IMR-90 (cell line): Measurements from ENCODE around the gene NOL6. TPM values are rescaled to one million over a fixed set of nuclear protein-coding genes. Genes with fewer than 3 reads are reported as not detected.

Experiments
- ATAC-seq: fragments of 200-7000 bp; cut with Tn5 transposase; 2 replicates; pipeline ENCODE4 v1.9.1; 2020; ENCODE audit warnings: low read depth, mild to moderate bottlenecking, moderate library complexity
- BruUV-seq: library from RNA; stranded (reverse); fragments of 400-500 nt; replicated peaks from 2 replicates; lab custom pipeline; 2021; lab: Mats Ljungman, UMichigan
- CTCF ChIA-PET: fragments of 300-600 bp; formaldehyde crosslinking; extraction: SDS; loops from one replicate; lab custom pipeline; 2021; ENCODE audit warnings: antibody characterized with exemption; lab: Yijun Ruan, JAX
- POLR2A ChIA-PET: fragments of 300-600 bp; sonication (Branson Sonifier 250); formaldehyde crosslinking; loops from one replicate; lab custom pipeline; 2022; ENCODE audit warnings: antibody characterized with exemption; ENCODE audit not compliant: unreplicated experiment; lab: Charles Lee
- DNase-seq: peaks from one replicate; pipeline ENCODE4 v3.0.0; 2013
- H2AFZ ChIP-seq: replicated peaks from 2 replicates; pipeline ENCODE3; 2013; ENCODE audit warnings: low read length, mild to moderate bottlenecking; ENCODE audit not compliant: poor library complexity
- H2AK5ac ChIP-seq: 2 replicates; pipeline ENCODE4 v1.6.1; 2013; ENCODE audit warnings: low read depth, low read length, inconsistent platforms
- H2AK9ac ChIP-seq: replicated peaks from 2 replicates; pipeline ENCODE3; 2013; ENCODE audit warnings: mild to moderate bottlenecking, low read depth, low read length, moderate library complexity; ENCODE audit not compliant: poor library complexity
- H2BK120ac ChIP-seq: 2 replicates; pipeline ENCODE4 v1.6.1; 2013; ENCODE audit warnings: low read depth, low read length, inconsistent platforms
- H2BK15ac ChIP-seq: 3 replicates; pipeline ENCODE4 v1.6.1; 2013; ENCODE audit warnings: low read depth, low read length, inconsistent platforms
- H2BK20ac ChIP-seq: 2 replicates; pipeline ENCODE4 v1.6.1; 2013; ENCODE audit warnings: low read depth, mild to moderate bottlenecking, inconsistent platforms, low read length, moderate library complexity
- H2BK5ac ChIP-seq: 2 replicates; pipeline ENCODE4 v1.6.1; 2013; ENCODE audit warnings: mild to moderate bottlenecking, low read depth, low read length, inconsistent platforms; ENCODE audit not compliant: poor library complexity, severe bottlenecking
- H3K14ac ChIP-seq: replicated peaks from 2 replicates; pipeline ENCODE4 v1.6.1; 2013; ENCODE audit warnings: low read depth, low read length, inconsistent platforms
- H3K18ac ChIP-seq: 2 replicates; pipeline ENCODE4 v1.6.1; 2013; ENCODE audit warnings: low read depth, low read length, control low read depth
- H3K23ac ChIP-seq: 2 replicates; pipeline ENCODE4 v1.6.1; 2013; ENCODE audit warnings: low read depth, low read length, inconsistent platforms
- H3K27ac ChIP-seq: 2 replicates; pipeline ENCODE4 v1.5.1; 2013; ENCODE audit warnings: mild to moderate bottlenecking, control low read depth, low read length; ENCODE audit not compliant: insufficient read depth
- H3K27me3 ChIP-seq: 2 replicates; pipeline ENCODE4 v1.6.1; 2013; ENCODE audit warnings: low read length; ENCODE audit not compliant: control insufficient read depth, insufficient read depth
- H3K36me3 ChIP-seq: 2 replicates; pipeline ENCODE4 v1.6.1; 2013; ENCODE audit warnings: low read length, mixed read lengths; ENCODE audit not compliant: control insufficient read depth, insufficient read depth
- H3K4ac ChIP-seq: 2 replicates; pipeline ENCODE4 v1.6.1; 2013; ENCODE audit warnings: low read depth, low read length, inconsistent platforms
- H3K4me1 ChIP-seq: 2 replicates; pipeline ENCODE4 v1.6.1; 2013; ENCODE audit warnings: low read length, mixed read lengths; ENCODE audit not compliant: control insufficient read depth, insufficient read depth
- H3K4me2 ChIP-seq: 2 replicates; pipeline ENCODE4 v1.6.1; 2013; ENCODE audit warnings: low read depth, mild to moderate bottlenecking, control low read depth, low read length, moderate library complexity
- H3K4me3 ChIP-seq: 2 replicates; pipeline ENCODE4 v1.5.1; 2013; ENCODE audit warnings: low read depth, mild to moderate bottlenecking, control low read depth, low read length, moderate library complexity; ENCODE audit not compliant: insufficient read depth
- H3K56ac ChIP-seq: 2 replicates; pipeline ENCODE4 v1.6.1; 2013; ENCODE audit warnings: low read length, inconsistent platforms; ENCODE audit not compliant: insufficient read depth; ENCODE audit errors: extremely low read depth
- H3K79me1 ChIP-seq, 2 experiments: 2 replicates each; pipeline ENCODE4 v1.6.1; 2013; ENCODE audit warnings: low read length in 2 of 2, inconsistent platforms in 1 of 2, low read depth in 1 of 2
- H3K9ac ChIP-seq: 2 replicates; pipeline ENCODE4 v1.6.1; 2013; ENCODE audit warnings: low read depth, low read length, control low read depth
- H3K9me1 ChIP-seq: 2 replicates; pipeline ENCODE4 v1.6.1; 2013; ENCODE audit warnings: low read length, inconsistent platforms; ENCODE audit not compliant: insufficient read depth
- H3K9me3 ChIP-seq: 2 replicates; pipeline ENCODE4 v1.6.1; 2013; ENCODE audit warnings: low read length; ENCODE audit not compliant: control insufficient read depth, insufficient read depth
- H4K20me1 ChIP-seq: 2 replicates; pipeline ENCODE4 v1.6.1; 2013; ENCODE audit warnings: low read length, inconsistent platforms; ENCODE audit not compliant: insufficient read depth
- H4K5ac ChIP-seq: 2 replicates; pipeline ENCODE4 v1.6.1; 2013; ENCODE audit warnings: mild to moderate bottlenecking, low read depth, low read length, control low read depth
- H4K8ac ChIP-seq, 2 experiments: 2 replicates each; pipeline ENCODE4 v1.6.1; 2013; ENCODE audit warnings: low read depth in 2 of 2, low read length in 2 of 2, control low read depth in 1 of 2, inconsistent platforms in 1 of 2
- H4K91ac ChIP-seq: 2 replicates; pipeline ENCODE4 v1.6.1; 2013; ENCODE audit warnings: low read depth, low read length, inconsistent platforms; ENCODE audit not compliant: insufficient read depth
- BHLHE40 ChIP-seq: fragments of 150-350 bp; IDR thresholded peaks from 2 replicates; pipeline ENCODE4 v1.6.1; 2016; ENCODE audit warnings: mild to moderate bottlenecking, low read depth, low read length
- CEBPB ChIP-seq: IDR thresholded peaks from 2 replicates; pipeline ENCODE4 v1.6.1; 2012; ENCODE audit warnings: low read depth, low read length, improper control_type of control experiment
- CHD1 ChIP-seq: IDR thresholded peaks from 2 replicates; pipeline ENCODE4 v1.6.1; 2012; ENCODE audit warnings: low read depth, low read length, improper control_type of control experiment
- ELK1 ChIP-seq: fragments of 150-350 bp; IDR thresholded peaks from 2 replicates; pipeline ENCODE4 v1.6.1; 2016; ENCODE audit warnings: low read depth, mild to moderate bottlenecking, low read length, moderate library complexity, borderline replicate concordance
- FOS ChIP-seq: fragments of 150-350 bp; IDR thresholded peaks from 2 replicates; pipeline ENCODE4 v1.6.1; 2016; ENCODE audit warnings: low read depth, low read length
- MAFK ChIP-seq: IDR thresholded peaks from 2 replicates; pipeline ENCODE4 v1.6.1; 2012; ENCODE audit warnings: low read depth, low read length, improper control_type of control experiment
- MAZ ChIP-seq: IDR thresholded peaks from 2 replicates; pipeline ENCODE4 v1.6.1; 2012; ENCODE audit warnings: low read depth, mild to moderate bottlenecking, low read length, improper control_type of control experiment, moderate library complexity, borderline replicate concordance
- MXI1 ChIP-seq: IDR thresholded peaks from 2 replicates; pipeline ENCODE4 v1.6.1; 2012; ENCODE audit warnings: low read depth, mild to moderate bottlenecking, low read length, moderate library complexity, borderline replicate concordance
- NFE2L2 ChIP-seq: fragments of 150-350 bp; IDR thresholded peaks from 2 replicates; pipeline ENCODE4 v1.6.1; 2016; ENCODE audit warnings: low read depth, mild to moderate bottlenecking, low read length
- POLR2A ChIP-seq: IDR thresholded peaks from 2 replicates; pipeline ENCODE4 v1.6.1; 2012; ENCODE audit warnings: mild to moderate bottlenecking, low read depth, low read length
- RAD21 ChIP-seq: IDR thresholded peaks from 2 replicates; pipeline ENCODE4 v1.6.1; 2012; ENCODE audit warnings: low read length, improper control_type of control experiment
- RCOR1 ChIP-seq: IDR thresholded peaks from 2 replicates; pipeline ENCODE4 v1.6.1; 2012; ENCODE audit warnings: mild to moderate bottlenecking, low read length, improper control_type of control experiment; ENCODE audit not compliant: insufficient replicate concordance
- RFX5 ChIP-seq: IDR thresholded peaks from 2 replicates; pipeline ENCODE4 v1.8.0; 2012; ENCODE audit warnings: low read depth, mild to moderate bottlenecking, low read length, moderate library complexity
- SMC3 ChIP-seq: fragments of 150-350 bp; IDR thresholded peaks from 2 replicates; pipeline ENCODE4 v1.6.1; 2016; ENCODE audit warnings: low read depth, mild to moderate bottlenecking, antibody characterized with exemption, low read length, moderate library complexity
- WGBS, 2 experiments: methylation state at CpG; one replicate each; pipeline versions ENCODE4 v1.1.5 to v1.1.7; 2013; ENCODE audit warnings: missing lambda C conversion rate in 2 of 2; ENCODE audit not compliant: insufficient read length in 1 of 2; ENCODE audit errors: extremely low coverage in 2 of 2; 5-methylcytosine and 5-hydroxymethylcytosine counted together
- dilution Hi-C: fragments of 300-500 bp; cut with HindIII; formaldehyde crosslinking; loops from one replicate; pipeline ENCODE4 v1.14.3; 2018; ENCODE audit warnings: low sequenced_read_pairs; ENCODE audit not compliant: unreplicated experiment
- in situ Hi-C: fragments of 300-500 bp; cut with MboI; formaldehyde crosslinking; loops from 3 replicates; pipeline ENCODE4 v1.14.3; 2019; ENCODE audit warnings: low sequenced_read_pairs, inconsistent platforms, mixed read lengths
- intact Hi-C: fragments of 100-400 bp; cut with micrococcal nuclease; formaldehyde crosslinking; loops from 2 replicates; pipeline ENCODE4 v1.10.0; 2022
- polyA plus RNA-seq, 3 experiments: library from polyadenylated mRNA; depleted of rRNA; stranded (reverse); fragments of >200 nt; gene quantifications; 2 replicates each; pipeline ENCODE4 v1.2.3, GENCODE V29; 2012; ENCODE audit warnings: low replicate concordance in 1 of 3
- total RNA-seq: library from RNA; depleted of rRNA; stranded (reverse); fragments of >200 nt; gene quantifications from 2 replicates; pipeline ENCODE4 v1.2.3, GENCODE V29; 2012
- TF ChIP-seq, protein P1 (sequence below): conservative IDR thresholded peaks from 2 replicates; pipeline ENCODE4 v1.5.1; 2012; ENCODE audit warnings: mild to moderate bottlenecking, low read depth, low read length, improper control_type of control experiment
- TF ChIP-seq, protein P2 (sequence below): fragments of 150-350 bp; IDR thresholded peaks from 2 replicates; pipeline ENCODE4 v1.6.1; 2017; ENCODE audit warnings: mild to moderate bottlenecking, antibody characterized with exemption, low read length, low read depth

NOL6 gene
- total and polyA plus RNA-seq, 2 of the 4 experiments (the other 2 are of a cell fraction), result 47.3 to 71.7 TPM

GRCh38 chr9:33475357-33475756 is 1.6 kb upstream of the NOL6 start:
- no TSS peak for BruUV-seq
- no CpG with 5 or more reads among the region's 1 CpG for WGBS, 2 experiments
- CTCF ChIA-PET, result interaction anchor here (0.8 to 1.8 kb wide), 2 partner anchors 9 to 436 kb away, joined by 3 to 5 read pairs; no protein-coding TSS in a partner anchor

More at GRCh38 chr9:33475357-33475756, 1.6 kb upstream of the NOL6 start:
- Histone ChIP-seq H3K9me1 (peaks cover 10% of the 10 kb centered on the region; the same call in 1 of the 2 replicates), H4K8ac (0 out of 4 replicates have a peak overlapping the region, but pooled peaks of 1 of the 2 experiments have one; percentile 69), H3K9me3 (no peaks in the 10 kb centered on the region), H3K4me3 (no peak overlapping the region), H2BK20ac (no peak overlapping the region), H3K27ac (no peak overlapping the region), H3K79me1 (peaks cover 10 to 39% of the 10 kb centered on the region in 2 experiments; a peak in 3 of 4 replicates), H2BK5ac (no peak overlapping the region), H3K4me1 (peaks cover 3% of the 10 kb centered on the region; the same call in 1 of the 2 replicates), H4K5ac (no peak overlapping the region), H4K20me1 (peaks cover 8% of the 10 kb centered on the region; the same call in 1 of the 2 replicates), H3K56ac (no peak overlapping the region), H3K27me3 (no peaks in the 10 kb centered on the region), H2BK120ac (no peak overlapping the region), H3K36me3 (peaks cover 13% of the 10 kb centered on the region), H3K14ac (no peak overlapping the region), H2AK5ac (peak overlapping the region; percentile 32; the same call in 1 of the 2 replicates), H3K4ac (peak overlapping the region; percentile 18; the same call in 1 of the 2 replicates), H2BK15ac (no peak overlapping the region), H3K23ac (no peak overlapping the region), H3K4me2 (no peak overlapping the region), H3K18ac (no peak overlapping the region), H3K9ac (no peak overlapping the region), H2AK9ac (no peak overlapping the region), H4K91ac (no peak overlapping the region), H2AFZ (no peak overlapping the region)
- TF ChIP-seq, protein P1, sequence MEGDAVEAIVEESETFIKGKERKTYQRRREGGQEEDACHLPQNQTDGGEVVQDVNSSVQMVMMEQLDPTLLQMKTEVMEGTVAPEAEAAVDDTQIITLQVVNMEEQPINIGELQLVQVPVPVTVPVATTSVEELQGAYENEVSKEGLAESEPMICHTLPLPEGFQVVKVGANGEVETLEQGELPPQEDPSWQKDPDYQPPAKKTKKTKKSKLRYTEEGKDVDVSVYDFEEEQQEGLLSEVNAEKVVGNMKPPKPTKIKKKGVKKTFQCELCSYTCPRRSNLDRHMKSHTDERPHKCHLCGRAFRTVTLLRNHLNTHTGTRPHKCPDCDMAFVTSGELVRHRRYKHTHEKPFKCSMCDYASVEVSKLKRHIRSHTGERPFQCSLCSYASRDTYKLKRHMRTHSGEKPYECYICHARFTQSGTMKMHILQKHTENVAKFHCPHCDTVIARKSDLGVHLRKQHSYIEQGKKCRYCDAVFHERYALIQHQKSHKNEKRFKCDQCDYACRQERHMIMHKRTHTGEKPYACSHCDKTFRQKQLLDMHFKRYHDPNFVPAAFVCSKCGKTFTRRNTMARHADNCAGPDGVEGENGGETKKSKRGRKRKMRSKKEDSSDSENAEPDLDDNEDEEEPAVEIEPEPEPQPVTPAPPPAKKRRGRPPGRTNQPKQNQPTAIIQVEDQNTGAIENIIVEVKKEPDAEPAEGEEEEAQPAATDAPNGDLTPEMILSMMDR, result no peak
- TF ChIP-seq CEBPB (no peak), FOS (no peak), RAD21 (no peak), CHD1 (no peak), SMC3 (no peak), NFE2L2 (no peak), MAFK (no peak), MXI1 (no peak), RCOR1 (no peak), RFX5 (no peak), POLR2A (no peak), BHLHE40 (no peak), ELK1 (no peak), MAZ (no peak)
- TF ChIP-seq, protein P2, sequence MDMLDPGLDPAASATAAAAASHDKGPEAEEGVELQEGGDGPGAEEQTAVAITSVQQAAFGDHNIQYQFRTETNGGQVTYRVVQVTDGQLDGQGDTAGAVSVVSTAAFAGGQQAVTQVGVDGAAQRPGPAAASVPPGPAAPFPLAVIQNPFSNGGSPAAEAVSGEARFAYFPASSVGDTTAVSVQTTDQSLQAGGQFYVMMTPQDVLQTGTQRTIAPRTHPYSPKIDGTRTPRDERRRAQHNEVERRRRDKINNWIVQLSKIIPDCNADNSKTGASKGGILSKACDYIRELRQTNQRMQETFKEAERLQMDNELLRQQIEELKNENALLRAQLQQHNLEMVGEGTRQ, result no peak
- POLR2A ChIA-PET, result no interaction called here
- intact Hi-C loops, result no loop called here
- no peak for ATAC-seq
- dilution Hi-C loops, result no loop called here
- DNase-seq, result no peak
- in situ Hi-C loops, result no loop called here
